ENCODE measurements around the gene ADGRL3.

- no peak for TF ChIP-seq CTCF (IDR thresholded peaks at IDR 0.05)
- TF ChIP-seq POLR2AphosphoS5 (IDR thresholded peaks at IDR 0.05): no peak
- TF ChIP-seq POLR2A (IDR thresholded peaks at IDR 0.05): no peak
- no peak for TF ChIP-seq EP300 (IDR thresholded peaks at IDR 0.05; ENCODE audit: low read depth)
Observed at GRCh38 chr4:61411241-61411640, 211.1 kb downstream of the ADGRL3 start.

Data from transverse colon (tissue), 4 donors.